T-helper 1 cell treated with Interleukin-12 subunit alpha and Interleukin-12 subunit beta and Interleukin-4 antibody, amounts not matched to agents 30 ng/mL and 1 ng/mL, for 36 hours (primary cell): ENCODE results near the gene SYNDIG1. TPM values are rescaled to one million over a fixed set of nuclear protein-coding genes. Genes with fewer than 3 reads are reported as not detected.

ENCODE experiments used
- intact Hi-C: fragments of 100-400 bp; cut with micrococcal nuclease; formaldehyde crosslinking; loops from one replicate; pipeline ENCODE4 v1.15.1; 2024
- total RNA-seq: library from RNA; stranded (reverse); gene quantifications from 2 replicates; pipeline ENCODE4 v1.2.3, GENCODE V29; 2022

SYNDIG1 gene
- total RNA-seq, 1 donor from 2014 or later = not detected

GRCh38 chr20:24470746-24471582, 1.5 kb downstream of the SYNDIG1 start:
- intact Hi-C loops = no loop called here

DNA sequence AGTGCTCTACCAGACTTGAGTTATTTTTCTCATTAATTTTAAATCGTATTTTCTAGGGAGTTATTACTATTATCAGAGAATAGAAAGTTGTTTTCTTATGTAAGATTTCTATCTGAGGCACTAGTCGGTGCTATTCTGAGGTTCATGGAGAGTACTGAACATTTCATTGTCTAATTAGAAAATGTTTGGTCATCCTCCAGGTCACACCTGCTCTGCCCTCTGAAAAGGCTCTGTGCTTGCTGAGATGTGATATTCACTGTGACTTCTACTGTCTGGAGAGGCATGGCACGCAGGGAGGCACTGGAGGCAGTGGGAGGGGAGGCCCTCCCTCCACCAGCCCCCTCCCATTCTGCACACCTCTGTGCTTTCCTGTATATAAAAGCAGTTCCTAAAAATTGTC, 3.0 kb downstream of the SYNDIG1 start:
- intact Hi-C loops = no loop called here

DNA sequence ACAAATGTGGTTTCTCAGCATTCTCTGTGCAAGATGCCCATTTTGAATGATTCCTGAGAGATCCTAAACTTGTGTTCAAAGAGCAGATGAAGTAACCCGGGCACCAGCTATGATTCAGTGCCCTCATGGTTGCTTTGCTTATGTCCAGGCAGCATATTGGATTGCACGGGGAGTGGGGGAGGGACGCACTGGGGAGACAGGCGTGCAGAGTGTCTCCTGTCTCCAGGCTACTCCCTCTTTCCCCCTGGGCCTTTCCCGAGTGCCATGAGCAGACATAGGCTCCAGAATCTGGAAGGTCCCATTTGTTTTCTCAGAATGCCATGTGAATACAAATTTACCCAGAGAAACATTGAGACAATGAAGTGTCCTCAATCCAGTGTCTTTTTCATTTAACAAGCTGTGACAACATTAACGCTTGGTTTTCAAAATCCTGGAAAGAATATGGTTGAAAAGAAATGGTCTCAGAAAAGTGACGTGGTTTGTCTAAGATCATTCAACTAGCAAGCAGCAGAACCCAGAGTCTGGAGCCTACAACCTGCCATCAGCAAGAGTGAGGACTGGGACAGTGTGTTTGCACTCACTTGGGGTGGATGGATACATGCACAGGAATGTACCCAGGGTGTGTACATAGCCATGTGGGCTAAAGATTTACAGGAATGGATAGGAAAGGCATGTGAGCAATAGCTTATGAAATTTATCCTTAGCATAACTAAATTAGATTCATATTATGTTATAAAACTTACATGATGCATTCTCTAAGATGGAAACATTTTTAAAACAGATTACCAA, 4.2 kb downstream of the SYNDIG1 start:
- intact Hi-C loops = no loop called here

- intact Hi-C loops = no loop called here
Observed at GRCh38 chr20:24477831-24478547, 8.6 kb downstream of the SYNDIG1 start.

DNA sequence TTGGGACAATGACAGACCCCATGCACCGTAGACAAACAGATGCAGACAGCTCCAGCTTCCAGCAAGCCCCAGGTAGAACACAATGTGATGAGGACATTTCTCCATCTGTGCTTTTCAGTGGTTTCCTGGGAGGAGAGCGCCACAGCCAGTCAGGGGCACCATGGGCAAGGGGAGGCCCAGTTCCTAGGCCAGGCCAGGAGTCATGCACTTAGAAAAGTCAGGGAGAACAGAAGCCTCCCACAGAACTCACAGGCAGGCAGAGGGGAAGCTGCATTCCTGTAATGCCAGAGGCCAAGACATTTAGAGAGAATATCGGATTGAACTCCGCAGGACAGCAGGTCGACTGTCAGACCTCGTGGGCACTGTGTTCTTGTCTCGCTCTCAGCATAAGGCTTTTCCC, 9.2 kb downstream of the SYNDIG1 start:
- intact Hi-C loops = no loop called here

DNA sequence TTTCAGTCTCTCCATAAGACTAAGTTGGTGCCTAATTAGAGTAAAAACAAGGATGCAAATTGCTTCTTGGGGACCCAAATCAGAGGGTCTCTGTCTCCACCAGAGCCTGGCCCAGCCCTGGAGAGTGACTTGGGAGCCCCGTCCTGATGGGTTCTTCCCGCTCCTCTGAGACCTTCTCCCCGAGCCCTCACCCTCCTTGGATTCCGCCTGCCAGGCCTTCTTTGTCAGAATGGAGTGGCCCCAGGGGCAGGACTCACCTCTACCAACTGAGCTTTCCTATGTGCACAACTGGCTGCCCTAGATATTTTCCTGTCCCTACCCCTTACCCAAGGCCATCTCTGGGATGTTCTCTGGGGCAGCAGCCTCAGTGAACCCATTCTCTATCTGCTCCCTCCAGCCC, 9.7 kb downstream of the SYNDIG1 start:
- intact Hi-C loops = no loop called here

- intact Hi-C loops = no loop called here
Observed at GRCh38 chr20:24479595-24479994, 10.2 kb downstream of the SYNDIG1 start.

- intact Hi-C loops = no loop called here
Observed at GRCh38 chr20:24480509-24480908, 11.1 kb downstream of the SYNDIG1 start.

- intact Hi-C loops = no loop called here
Observed at GRCh38 chr20:24481173-24481572, 11.7 kb downstream of the SYNDIG1 start.

- intact Hi-C loops = no loop called here
Observed at GRCh38 chr20:24483435-24484080, 14.1 kb downstream of the SYNDIG1 start.

DNA sequence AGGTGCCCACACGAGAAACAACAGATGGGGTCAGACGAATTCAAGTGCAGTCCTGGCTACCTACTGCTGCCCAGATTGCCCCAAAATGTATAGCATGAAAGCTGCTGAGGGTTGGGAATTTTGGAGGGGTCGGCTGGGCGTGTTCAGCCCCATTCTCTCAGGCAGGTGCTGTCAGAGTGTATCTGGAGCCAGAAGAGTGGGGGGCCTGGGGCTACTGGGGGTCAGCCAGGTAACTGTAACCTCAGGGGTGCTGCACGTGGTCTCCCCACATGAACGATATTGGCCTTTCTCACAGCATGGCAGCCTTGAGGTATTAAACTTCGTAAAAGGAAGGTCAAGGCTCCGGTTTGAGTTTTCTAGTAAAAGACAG, 14.6 kb downstream of the SYNDIG1 start:
- intact Hi-C loops = no loop called here

DNA sequence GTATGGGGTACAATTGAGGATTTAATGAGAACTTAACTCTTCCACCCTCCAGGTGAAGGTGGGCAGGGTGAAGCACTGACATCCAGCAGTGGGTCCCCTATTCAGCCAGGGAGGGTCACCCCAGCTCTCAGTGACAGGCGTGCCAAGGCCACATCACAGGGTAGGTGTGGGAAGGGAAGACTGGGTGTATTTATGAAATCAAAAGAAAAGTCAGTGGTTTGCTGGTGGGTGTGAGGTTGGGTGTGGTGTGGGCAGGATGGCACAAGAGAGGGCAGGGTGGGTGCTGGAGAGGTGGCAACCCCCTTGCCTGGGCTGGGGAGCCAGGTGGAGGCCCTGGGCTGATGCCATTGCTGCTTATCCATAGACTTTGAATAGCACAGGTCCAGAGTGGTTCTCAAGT, 16.6 kb downstream of the SYNDIG1 start:
- intact Hi-C loops = no loop called here

GRCh38 chr20:24487240-24487639, 17.8 kb downstream of the SYNDIG1 start:
- intact Hi-C loops = no loop called here

DNA sequence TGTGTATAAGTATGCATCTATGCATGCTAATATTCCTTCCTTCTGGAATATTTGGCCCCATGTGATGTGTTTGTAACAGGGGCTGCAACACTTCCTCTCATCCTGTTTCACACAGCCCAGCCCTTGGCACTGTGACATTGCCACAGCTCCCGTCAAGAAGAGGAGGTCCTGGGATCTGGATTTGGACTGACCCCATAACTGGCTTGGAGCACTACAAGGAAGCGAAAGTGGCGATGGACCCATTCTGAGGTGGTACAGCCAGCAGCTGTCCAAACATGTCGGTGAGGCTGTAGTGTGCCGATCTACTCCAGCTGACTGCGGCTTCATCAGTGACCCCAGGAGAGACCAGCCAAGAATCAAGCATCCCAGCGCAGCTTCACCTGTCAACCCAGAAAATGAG, 18.2 kb downstream of the SYNDIG1 start:
- intact Hi-C loops = no loop called here

DNA sequence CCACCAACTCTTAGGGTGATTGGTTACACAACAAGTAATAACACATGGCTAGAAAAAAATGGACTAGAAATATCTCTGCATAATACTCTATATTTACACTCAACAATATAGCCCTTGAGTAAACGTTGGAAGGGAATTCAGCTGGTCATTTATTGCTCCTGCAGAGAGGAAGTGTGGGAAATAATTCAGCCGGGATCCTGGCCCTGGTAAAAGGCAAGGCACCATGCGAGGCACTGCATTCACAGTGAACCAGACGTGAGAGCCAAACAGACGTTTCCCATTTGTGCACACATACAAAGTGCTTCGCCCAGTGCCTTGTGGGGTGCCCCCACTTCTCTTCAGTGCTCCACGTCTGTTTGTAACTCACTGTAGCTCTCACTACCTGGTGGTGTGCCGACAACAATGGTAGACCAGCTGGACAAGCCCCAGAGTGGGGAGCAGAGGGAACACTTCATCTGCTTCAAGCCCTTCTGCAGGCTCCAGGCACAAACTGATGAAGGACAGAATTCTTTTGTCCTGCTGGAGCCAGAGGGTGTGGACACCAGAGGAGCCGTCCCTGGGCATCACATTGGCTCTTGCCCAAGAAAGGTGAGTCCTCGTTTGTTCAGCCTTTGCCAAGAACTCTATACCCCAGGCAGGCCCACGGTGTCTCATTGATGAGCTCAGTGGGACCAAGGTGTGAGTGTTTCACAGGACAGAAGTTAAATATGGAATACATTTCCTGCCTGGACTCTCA, 18.8 kb downstream of the SYNDIG1 start:
- intact Hi-C loops = no loop called here

GRCh38 chr20:24488800-24489175, 19.4 kb downstream of the SYNDIG1 start:
- intact Hi-C loops = no loop called here

DNA sequence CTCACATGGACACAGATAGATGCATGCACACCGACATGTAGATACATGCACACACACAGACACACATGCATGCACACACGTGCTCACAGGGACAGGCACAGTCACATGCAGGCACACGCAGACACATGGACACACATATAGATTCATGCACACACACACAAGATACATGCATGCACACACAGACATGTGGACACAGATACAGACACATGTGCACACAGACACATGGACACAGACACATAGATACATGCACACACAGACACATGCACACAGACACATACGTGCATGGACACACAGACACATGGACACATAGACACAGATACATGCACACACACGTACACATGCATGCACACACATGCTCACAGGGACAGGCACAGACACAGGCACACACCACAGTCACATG, 19.8 kb downstream of the SYNDIG1 start:
- intact Hi-C loops = no loop called here

GRCh38 chr20:24489631-24490260, 20.3 kb downstream of the SYNDIG1 start:
- intact Hi-C loops = no loop called here

DNA sequence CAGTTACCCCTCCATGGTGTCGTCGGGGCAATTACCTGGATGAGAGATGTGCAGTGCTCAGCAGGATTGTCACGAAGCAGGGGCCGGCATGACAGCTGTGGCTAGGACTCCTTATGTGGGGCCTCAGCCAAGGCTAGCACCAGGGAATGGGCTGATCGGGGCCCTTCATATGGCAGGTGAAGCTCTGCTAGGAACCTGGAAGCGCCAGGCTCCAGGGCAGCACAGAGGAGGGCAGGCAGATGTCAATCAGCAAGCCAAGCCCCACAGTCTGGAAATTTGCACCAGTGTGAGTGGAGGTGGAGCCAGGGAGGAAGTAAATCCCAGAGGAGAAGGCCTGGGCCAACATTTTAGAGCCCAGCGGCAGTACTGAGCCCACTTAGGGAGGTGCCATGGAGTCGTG, 21.2 kb downstream of the SYNDIG1 start:
- intact Hi-C loops = no loop called here

DNA sequence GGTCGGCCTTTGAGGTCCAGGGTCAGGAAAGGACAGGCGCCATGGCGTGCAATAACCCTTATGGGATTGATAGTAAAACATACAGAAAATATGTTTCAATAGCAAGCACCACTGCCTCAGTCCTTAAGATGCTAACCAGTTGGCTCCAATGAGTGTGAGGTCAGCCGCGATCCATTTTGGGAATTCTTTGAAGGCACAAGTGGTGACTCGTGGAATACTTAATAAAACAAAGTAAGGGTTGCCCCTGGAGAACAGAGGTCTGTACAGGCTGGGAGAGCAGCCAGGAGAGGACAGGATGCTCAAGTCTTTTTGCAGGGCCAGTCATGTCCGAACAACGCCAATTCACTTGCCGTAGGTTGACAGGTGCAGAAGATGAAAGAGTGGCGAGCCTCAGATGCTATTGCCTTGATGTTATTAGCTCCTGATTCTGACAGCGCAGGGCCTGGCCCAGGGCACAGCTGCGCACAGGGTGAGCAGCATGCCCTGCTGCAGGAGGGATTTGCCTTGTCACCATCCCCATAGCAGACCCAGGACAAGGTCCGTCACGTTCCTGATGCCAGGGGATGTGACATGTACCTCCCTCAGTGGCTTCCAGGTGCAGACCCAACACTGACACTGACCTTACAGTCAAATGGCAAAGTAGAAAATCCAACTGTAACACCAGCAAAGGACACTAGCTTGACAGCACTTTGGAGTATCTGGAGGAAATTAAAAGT, 21.8 kb downstream of the SYNDIG1 start:
- intact Hi-C loops = no loop called here
